GM21423 (cell line): ENCODE data around the gene EPHA4.

Experiments used
- ATAC-seq: cut with Tn5 transposase; IDR thresholded peaks from one replicate; pipeline ENCODE4 v1.9.1; 2021; ENCODE audit warnings: mild to moderate bottlenecking, moderate library complexity; ENCODE audit not compliant: unreplicated experiment

The EPHA4 gene

GRCh38 chr2:221370857-221371211 lies 201.3 kb downstream of the EPHA4 start:
- no peak for ATAC-seq

- ATAC-seq: no peak
Observed at GRCh38 chr2:221370076-221370856, 201.8 kb downstream of the EPHA4 start.
